LNCAP (cell line): ENCODE data around the gene USH1C.

Experiments used
- CTCF ChIP-seq: fragments of 450-650 bp; IDR thresholded peaks from 2 replicates; pipeline ENCODE4 v1.5.1; 2017; ENCODE audit warnings: mild to moderate bottlenecking

USH1C gene

GRCh38 chr11:17506314-17506713, 37.9 kb downstream of the USH1C start:
- no peak for TF ChIP-seq CTCF

GRCh38 chr11:17505146-17505545, 39.1 kb downstream of the USH1C start:
- TF ChIP-seq CTCF = no peak

GRCh38 chr11:17504330-17505107, 39.7 kb downstream of the USH1C start:
- TF ChIP-seq CTCF = peak; percentile 96

DNA sequence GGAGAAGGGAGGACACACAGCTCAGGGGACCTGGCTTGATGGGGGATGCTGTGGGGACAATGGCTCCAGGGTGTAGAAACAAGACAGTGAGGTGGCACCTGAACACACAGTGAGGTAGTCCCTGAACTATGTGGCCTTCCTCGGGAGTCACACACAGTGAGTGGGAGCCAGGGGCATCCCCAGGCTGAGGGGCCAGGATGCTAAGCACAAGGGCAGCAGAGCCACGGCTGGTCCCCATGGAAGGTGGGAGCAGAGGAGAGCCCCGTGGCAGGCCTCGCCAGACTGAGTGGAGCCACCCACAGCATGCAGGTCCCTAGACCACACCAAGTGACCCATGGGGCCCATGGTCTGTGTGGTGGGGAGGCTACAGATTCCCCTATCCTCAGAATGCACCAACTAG, 41.6 kb downstream of the USH1C start:
- no peak for TF ChIP-seq CTCF

GRCh38 chr11:17500673-17501072, 43.5 kb downstream of the USH1C start:
- TF ChIP-seq CTCF = no peak

DNA sequence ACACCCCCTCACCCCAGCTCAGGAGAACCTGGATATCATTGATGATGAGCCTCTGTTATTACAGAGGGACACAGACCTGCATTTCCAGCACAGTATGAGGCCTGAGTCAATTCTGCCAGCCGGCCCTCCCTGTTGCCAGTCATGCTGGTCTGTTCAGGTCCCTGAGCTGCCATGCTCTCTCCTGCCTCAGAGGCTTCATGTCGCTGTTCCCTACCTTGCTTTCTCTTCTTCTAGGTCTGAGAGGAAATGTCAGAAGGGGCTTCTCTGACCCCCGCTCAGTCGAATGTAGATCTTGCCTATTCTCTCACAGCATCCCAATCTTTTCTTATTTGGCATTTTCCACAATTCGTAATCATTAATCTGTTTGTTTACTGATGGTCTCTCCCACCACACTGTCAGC, 45.7 kb downstream of the USH1C start:
- no peak for TF ChIP-seq CTCF

DNA sequence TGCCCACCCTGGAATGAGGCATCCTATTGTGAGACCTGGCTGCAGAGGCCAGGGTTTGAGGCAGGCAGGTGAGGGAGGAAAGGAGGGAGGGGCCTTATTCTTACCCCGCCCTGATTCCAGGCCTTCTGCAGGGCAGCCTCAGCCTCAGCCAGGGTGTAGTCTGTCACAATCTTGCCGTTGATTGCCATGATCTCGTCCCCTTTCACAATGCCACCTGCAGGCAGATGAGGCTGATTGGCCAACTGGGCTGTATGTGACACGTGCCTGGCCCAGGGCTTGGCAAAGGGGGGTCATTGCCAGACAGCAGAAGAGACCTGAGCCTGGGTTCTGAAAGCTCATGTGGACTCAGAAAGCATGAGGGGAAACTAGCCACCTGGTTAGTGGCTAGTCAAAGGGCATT, 46.2 kb downstream of the USH1C start:
- no peak for TF ChIP-seq CTCF

DNA sequence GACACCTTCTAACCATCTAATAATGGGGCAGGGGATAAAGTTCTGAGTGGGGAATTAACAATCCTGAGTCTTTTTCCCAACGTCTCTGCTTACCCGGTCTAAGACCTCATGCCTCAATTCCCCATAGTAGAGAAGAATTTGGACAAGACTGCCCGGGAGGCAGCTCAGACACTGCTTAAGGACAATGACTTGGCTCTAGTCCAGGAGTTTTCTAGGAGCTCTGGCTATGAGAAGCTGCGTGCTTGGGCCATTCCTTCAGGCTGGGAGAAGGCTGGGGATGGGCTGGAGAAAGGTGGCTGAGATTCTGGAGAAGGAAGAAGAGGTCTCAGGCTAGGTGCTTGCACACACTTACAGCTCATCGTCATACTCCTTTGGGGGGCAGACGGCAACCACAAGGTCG, 47.8 kb downstream of the USH1C start:
- TF ChIP-seq CTCF = no peak
